Smooth muscle cell (in vitro differentiated cells): ENCODE results near the gene PARD6B. TPM values are rescaled to one million over a fixed set of nuclear protein-coding genes. Genes with fewer than 3 reads are reported as not detected.
A peak's percentile ranks its signal among the peaks of the same experiment; 100 is the strongest.

ENCODE experiments used
- DNase-seq: peaks from one replicate; lab custom pipeline; 2025; ENCODE audit not compliant: unreplicated experiment; lab: John Stamatoyannopoulos, UW
- H2AFZ ChIP-seq: fragments of 200-600 bp; sonication (generic); 2 replicates; pipeline ENCODE4 v1.6.0; 2016; ENCODE audit warnings: antibody characterized with exemption, low read depth, mild to moderate bottlenecking
- H3F3A ChIP-seq: fragments of 200-600 bp; sonication (generic); 2 replicates; pipeline ENCODE4 v1.6.0; 2017; ENCODE audit warnings: antibody characterized with exemption, low read depth
- H3K27ac ChIP-seq: fragments of 200-600 bp; sonication (generic); 2 replicates; pipeline ENCODE4 v1.5.1; 2016; ENCODE audit warnings: low read depth, mild to moderate bottlenecking
- H3K27me3 ChIP-seq: fragments of 200-600 bp; sonication (generic); 2 replicates; pipeline ENCODE4 v1.6.1; 2016; ENCODE audit warnings: low read depth, mild to moderate bottlenecking
- H3K36me3 ChIP-seq: fragments of 200-600 bp; sonication (generic); 2 replicates; pipeline ENCODE4 v1.5.1; 2016; ENCODE audit warnings: low read depth
- H3K4me1 ChIP-seq: fragments of 200-600 bp; sonication (generic); 2 replicates; pipeline ENCODE4 v1.5.1; 2016; ENCODE audit warnings: low read depth
- H3K4me2 ChIP-seq: fragments of 200-600 bp; sonication (generic); 2 replicates; pipeline ENCODE4 v1.6.0; 2016; ENCODE audit warnings: mild to moderate bottlenecking
- H3K4me3 ChIP-seq: fragments of 200-600 bp; sonication (generic); 2 replicates; pipeline ENCODE4 v1.5.1; 2016; ENCODE audit warnings: mild to moderate bottlenecking
- H3K79me2 ChIP-seq: fragments of 200-600 bp; sonication (generic); 2 replicates; pipeline ENCODE4 v1.6.0; 2016; ENCODE audit warnings: low read depth, mild to moderate bottlenecking
- H3K9ac ChIP-seq: fragments of 200-600 bp; sonication (generic); 2 replicates; pipeline ENCODE4 v1.6.0; 2016; ENCODE audit warnings: low read depth
- H3K9me3 ChIP-seq: fragments of 200-600 bp; sonication (generic); replicated peaks from 2 replicates; pipeline ENCODE4 v1.5.1; 2016; ENCODE audit warnings: low read depth
- H4K20me1 ChIP-seq: fragments of 200-600 bp; sonication (generic); 2 replicates; pipeline ENCODE4 v1.6.0; 2016; ENCODE audit warnings: low read depth
- WGBS: methylation state at CpG from one replicate; pipeline ENCODE4 v1.1.7; 2016; ENCODE audit warnings: low lambda C conversion rate; 5-methylcytosine and 5-hydroxymethylcytosine counted together
- polyA plus RNA-seq: library from polyadenylated mRNA; unstranded; fragments of >200 nt; fragmentation: Nextera tagmentation; extraction: Ambion mirVana; gene quantifications from 2 replicates; pipeline ENCODE4 v1.2.1, GENCODE V29; 2016
- total RNA-seq: library from RNA; depleted of rRNA; stranded (reverse); fragments of >200 nt; gene quantifications from 2 replicates; pipeline ENCODE4 v1.2.3, GENCODE V29; 2014
- TF ChIP-seq, protein P1 (sequence below): fragments of 200-600 bp; sonication (generic); IDR thresholded peaks from 2 replicates; pipeline ENCODE4 v1.5.1; 2017; ENCODE audit warnings: borderline replicate concordance, mild to moderate bottlenecking, antibody characterized with exemption; ENCODE audit not compliant: insufficient read depth, poor library complexity, severe bottlenecking

PARD6B gene
- total and polyA plus RNA-seq, 2 experiments from 2014 or later, result 0.26 to 6.5 TPM

DNA sequence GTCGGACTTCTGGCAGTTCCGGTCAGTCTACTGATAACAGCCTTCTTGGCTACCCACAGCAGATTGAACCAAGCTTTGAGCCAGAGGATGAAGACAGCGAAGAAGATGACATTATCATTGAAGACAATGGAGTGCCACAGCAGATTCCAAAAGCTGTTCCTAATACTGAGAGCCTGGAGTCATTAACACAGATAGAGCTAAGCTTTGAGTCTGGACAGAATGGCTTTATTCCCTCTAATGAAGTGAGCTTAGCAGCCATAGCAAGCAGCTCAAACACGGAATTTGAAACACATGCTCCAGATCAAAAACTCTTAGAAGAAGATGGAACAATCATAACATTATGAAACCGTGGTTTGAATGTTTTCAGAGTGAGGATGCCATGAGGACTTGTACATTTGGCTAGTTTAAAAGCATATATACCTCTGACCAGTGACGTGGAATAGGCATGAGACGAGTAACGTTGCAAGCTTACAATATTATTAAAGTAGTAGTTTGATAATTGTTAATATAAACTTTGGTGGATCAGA is 18.8 kb downstream of the PARD6B start:
- DNase-seq, result no peak
- H3F3A ChIP-seq, result peaks cover 22% of the 10 kb centered on the region
- H4K20me1 ChIP-seq, result peaks cover 3% of the 10 kb centered on the region
- H3K4me2 ChIP-seq, result peak overlapping the region; percentile 53
- H3K4me1 ChIP-seq, result peaks cover 6% of the 10 kb centered on the region
- H3K27me3 ChIP-seq, result no peaks in the 10 kb centered on the region
- no peaks in the 10 kb centered on the region for H3K79me2 ChIP-seq
- H3K9me3 ChIP-seq, result no peaks in the 10 kb centered on the region
- H3K4me3 ChIP-seq, result no peak overlapping the region
- TF ChIP-seq, protein P1, sequence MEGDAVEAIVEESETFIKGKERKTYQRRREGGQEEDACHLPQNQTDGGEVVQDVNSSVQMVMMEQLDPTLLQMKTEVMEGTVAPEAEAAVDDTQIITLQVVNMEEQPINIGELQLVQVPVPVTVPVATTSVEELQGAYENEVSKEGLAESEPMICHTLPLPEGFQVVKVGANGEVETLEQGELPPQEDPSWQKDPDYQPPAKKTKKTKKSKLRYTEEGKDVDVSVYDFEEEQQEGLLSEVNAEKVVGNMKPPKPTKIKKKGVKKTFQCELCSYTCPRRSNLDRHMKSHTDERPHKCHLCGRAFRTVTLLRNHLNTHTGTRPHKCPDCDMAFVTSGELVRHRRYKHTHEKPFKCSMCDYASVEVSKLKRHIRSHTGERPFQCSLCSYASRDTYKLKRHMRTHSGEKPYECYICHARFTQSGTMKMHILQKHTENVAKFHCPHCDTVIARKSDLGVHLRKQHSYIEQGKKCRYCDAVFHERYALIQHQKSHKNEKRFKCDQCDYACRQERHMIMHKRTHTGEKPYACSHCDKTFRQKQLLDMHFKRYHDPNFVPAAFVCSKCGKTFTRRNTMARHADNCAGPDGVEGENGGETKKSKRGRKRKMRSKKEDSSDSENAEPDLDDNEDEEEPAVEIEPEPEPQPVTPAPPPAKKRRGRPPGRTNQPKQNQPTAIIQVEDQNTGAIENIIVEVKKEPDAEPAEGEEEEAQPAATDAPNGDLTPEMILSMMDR, result no peak
- H3K9ac ChIP-seq, result no peak overlapping the region
- 39% methylated on average over 8 of the region's 8 CpGs for WGBS
- H3K36me3 ChIP-seq, result no peaks in the 10 kb centered on the region
- peak overlapping the region; percentile 28 for H2AFZ ChIP-seq
- no peak overlapping the region for H3K27ac ChIP-seq

DNA sequence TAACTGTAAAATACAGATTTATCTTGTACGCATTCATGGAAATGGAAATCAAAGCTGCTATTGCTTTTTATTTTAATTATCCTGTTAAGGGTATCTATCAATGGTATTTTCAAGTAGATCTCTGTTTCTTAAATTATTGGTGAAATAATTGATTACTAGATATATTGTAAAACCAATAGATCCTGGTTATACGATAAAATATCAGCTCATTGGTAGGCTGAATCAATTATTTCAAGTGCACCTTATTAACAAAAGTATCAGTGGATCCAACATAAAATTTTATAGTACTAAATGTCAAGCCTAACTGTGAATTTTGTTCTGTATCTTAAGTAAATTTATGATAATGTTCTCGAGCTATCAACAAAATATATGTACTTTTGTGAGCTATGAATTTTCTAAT is 21.8 kb downstream of the PARD6B start:
- Histone ChIP-seq H3K27ac (no peak overlapping the region), H3K27me3 (no peaks in the 10 kb centered on the region), H3K4me2 (no peak overlapping the region), H3F3A (peaks cover 12% of the 10 kb centered on the region), H3K79me2 (no peaks in the 10 kb centered on the region), H3K9ac (no peak overlapping the region), H3K36me3 (no peaks in the 10 kb centered on the region), H3K4me1 (no peaks in the 10 kb centered on the region), H3K4me3 (no peak overlapping the region), H4K20me1 (peaks cover 3% of the 10 kb centered on the region), H3K9me3 (no peaks in the 10 kb centered on the region), H2AFZ (no peak overlapping the region)
- DNase-seq, result no peak
- 98% methylated on average over 3 of the region's 3 CpGs for WGBS
- TF ChIP-seq, protein P1, result no peak

DNA sequence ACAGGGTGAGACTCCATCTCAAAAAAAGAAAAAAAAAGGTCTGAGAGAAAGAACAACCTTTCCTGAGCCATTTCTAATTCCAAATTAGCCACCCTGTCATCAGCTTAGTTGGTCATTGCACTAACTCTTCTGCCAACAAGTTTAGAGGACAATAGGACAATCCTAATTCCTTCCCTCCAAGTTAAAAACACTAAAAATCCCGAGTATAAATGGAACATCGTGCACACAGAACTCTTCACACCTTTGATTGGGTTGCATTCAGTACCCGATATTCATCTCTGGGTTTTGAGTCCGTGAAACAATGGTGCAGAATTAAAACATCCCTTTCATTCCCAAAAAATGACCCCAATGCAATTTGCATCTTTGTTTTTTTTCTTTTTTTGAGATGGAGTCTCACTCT is 23.0 kb downstream of the PARD6B start:
- no peaks in the 10 kb centered on the region for H3K4me1 ChIP-seq
- no peak overlapping the region for H2AFZ ChIP-seq
- H3K4me3 ChIP-seq, result no peak overlapping the region
- H4K20me1 ChIP-seq, result peaks cover 3% of the 10 kb centered on the region
- no peaks in the 10 kb centered on the region for H3K27me3 ChIP-seq
- DNase-seq, result no peak
- no peak overlapping the region for H3K27ac ChIP-seq
- no peaks in the 10 kb centered on the region for H3K79me2 ChIP-seq
- H3F3A ChIP-seq, result peaks cover 11% of the 10 kb centered on the region
- H3K9me3 ChIP-seq, result no peaks in the 10 kb centered on the region
- no peak overlapping the region for H3K4me2 ChIP-seq
- TF ChIP-seq, protein P1, result no peak
- H3K9ac ChIP-seq, result no peak overlapping the region
- 98% methylated on average over 4 of the region's 4 CpGs for WGBS
- H3K36me3 ChIP-seq, result no peaks in the 10 kb centered on the region

DNA sequence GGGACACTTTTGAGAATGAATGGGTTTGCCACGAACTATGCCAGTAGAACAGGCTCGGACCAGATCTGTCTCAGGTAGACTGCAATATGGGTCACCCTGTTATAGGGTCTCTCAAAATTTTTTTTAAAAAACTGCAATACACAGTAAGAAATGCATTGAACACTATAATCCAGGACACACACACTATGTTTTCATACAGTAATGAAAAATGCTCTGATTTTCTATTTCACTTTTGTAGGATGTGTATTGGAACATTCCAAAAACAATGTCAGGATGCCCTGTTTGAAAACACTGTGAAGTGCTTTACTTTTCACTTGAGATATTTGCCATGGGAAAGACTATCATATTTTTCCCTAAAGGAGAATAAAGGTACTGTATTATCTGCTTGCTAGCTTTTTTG is 25.1 kb downstream of the PARD6B start:
- TF ChIP-seq, protein P1, result no peak
- Histone ChIP-seq H3K9me3 (no peaks in the 10 kb centered on the region), H3K79me2 (no peaks in the 10 kb centered on the region), H3K9ac (no peak overlapping the region), H3F3A (no peaks in the 10 kb centered on the region), H3K4me1 (peaks cover 4% of the 10 kb centered on the region), H2AFZ (no peak overlapping the region), H3K36me3 (no peaks in the 10 kb centered on the region), H3K4me3 (no peak overlapping the region), H3K4me2 (no peak overlapping the region), H4K20me1 (no peaks in the 10 kb centered on the region), H3K27ac (no peak overlapping the region), H3K27me3 (no peaks in the 10 kb centered on the region)
- WGBS, result 88% methylated on average over 2 of the region's 2 CpGs
- DNase-seq, result no peak
